Muscle layer of colon (tissue), 2 donors: ENCODE data around the gene BMP5.

Experiments
- H3K27ac ChIP-seq: one replicate; pipeline ENCODE4 v1.7.0; 2013; ENCODE audit warnings: low read depth, mild to moderate bottlenecking, low read length, moderate library complexity
- H3K27me3 ChIP-seq, 2 donors: one replicate each; pipeline ENCODE4 v1.7.0; 2013; ENCODE audit warnings: low read length in 2 of 2, mild to moderate bottlenecking in 2 of 2; ENCODE audit not compliant: insufficient read depth in 2 of 2, control insufficient read depth in 1 of 2
- H3K36me3 ChIP-seq: one replicate; pipeline ENCODE4 v1.7.0; 2013; ENCODE audit warnings: mild to moderate bottlenecking, low read length; ENCODE audit not compliant: insufficient read depth
- H3K4me1 ChIP-seq: one replicate; pipeline ENCODE4 v1.7.0; 2013; ENCODE audit warnings: mild to moderate bottlenecking, low read length; ENCODE audit not compliant: insufficient read depth
- H3K4me3 ChIP-seq, 2 donors: one replicate each; pipeline ENCODE4 v1.7.0; 2013; ENCODE audit warnings: low read length in 2 of 2, low read depth in 1 of 2, mild to moderate bottlenecking in 1 of 2, moderate library complexity in 1 of 2
- H3K9ac ChIP-seq: one replicate; pipeline ENCODE4 v1.7.0; 2013; ENCODE audit warnings: low read length
- H3K9me3 ChIP-seq: one replicate; pipeline ENCODE4 v1.7.0; 2013; ENCODE audit warnings: mild to moderate bottlenecking, low read length
- donor health status: abdominal sarcoma.
- donor health status: Adenocarcinoma of cecum.

The BMP5 gene

GRCh38 chr6:55869674-55870073 lies 5.7 kb downstream of the BMP5 start:
- Histone ChIP-seq H3K9ac (no peak overlapping the region), H3K36me3 (no peaks in the 10 kb centered on the region), H3K4me1 (peaks cover 10% of the 10 kb centered on the region), H3K9me3 (no peaks in the 10 kb centered on the region), H3K27me3 (no peaks in the 10 kb centered on the region), H3K4me3 (no peak overlapping the region), H3K27ac (no peak overlapping the region)

- peaks cover 10% of the 10 kb centered on the region for H3K4me1 ChIP-seq
- no peaks in the 10 kb centered on the region for H3K9me3 ChIP-seq
- no peak overlapping the region for H3K27ac ChIP-seq
- H3K4me3 ChIP-seq, result no peak overlapping the region
- H3K27me3 ChIP-seq, result no peaks in the 10 kb centered on the region
- H3K36me3 ChIP-seq, result no peaks in the 10 kb centered on the region
- no peak overlapping the region for H3K9ac ChIP-seq
These were observed 6.5 kb downstream of the BMP5 start for GRCh38 chr6:55868771-55869479.

- Histone ChIP-seq H3K27me3 (no peaks in the 10 kb centered on the region), H3K9ac (no peak overlapping the region), H3K27ac (no peak overlapping the region), H3K4me3 (no peak overlapping the region), H3K4me1 (peaks cover 10% of the 10 kb centered on the region), H3K36me3 (no peaks in the 10 kb centered on the region), H3K9me3 (no peaks in the 10 kb centered on the region)
These were observed 7.2 kb downstream of the BMP5 start for GRCh38 chr6:55868176-55868575.

GRCh38 chr6:55866128-55866527 lies 9.3 kb downstream of the BMP5 start:
- Histone ChIP-seq H3K27me3 (no peaks in the 10 kb centered on the region), H3K9ac (no peak overlapping the region), H3K4me1 (peaks cover 10% of the 10 kb centered on the region), H3K27ac (no peak overlapping the region), H3K4me3 (no peak overlapping the region), H3K36me3 (no peaks in the 10 kb centered on the region), H3K9me3 (no peaks in the 10 kb centered on the region)

- no peak overlapping the region for H3K9ac ChIP-seq
- H3K27me3 ChIP-seq, result no peaks in the 10 kb centered on the region
- no peaks in the 10 kb centered on the region for H3K9me3 ChIP-seq
- no peaks in the 10 kb centered on the region for H3K36me3 ChIP-seq
- H3K4me1 ChIP-seq, result peaks cover 8% of the 10 kb centered on the region
- H3K27ac ChIP-seq, result no peak overlapping the region
- no peak overlapping the region for H3K4me3 ChIP-seq
These were observed 22.1 kb downstream of the BMP5 start for GRCh38 chr6:55853008-55854001.

- no peaks in the 10 kb centered on the region for H3K27me3 ChIP-seq
- H3K27ac ChIP-seq, result no peak overlapping the region
- no peaks in the 10 kb centered on the region for H3K36me3 ChIP-seq
- no peaks in the 10 kb centered on the region for H3K4me1 ChIP-seq
- H3K9me3 ChIP-seq, result no peaks in the 10 kb centered on the region
- H3K9ac ChIP-seq, result no peak overlapping the region
- H3K4me3 ChIP-seq, result no peak overlapping the region
These were observed 34.0 kb downstream of the BMP5 start for GRCh38 chr6:55841341-55841740.

- no peaks in the 10 kb centered on the region for H3K4me1 ChIP-seq
These were observed 36.3 kb downstream of the BMP5 start for GRCh38 chr6:55839080-55839479.

GRCh38 chr6:55836945-55837344 lies 38.4 kb downstream of the BMP5 start:
- Histone ChIP-seq H3K9me3 (no peaks in the 10 kb centered on the region), H3K27me3 (no peaks in the 10 kb centered on the region), H3K4me1 (no peaks in the 10 kb centered on the region), H3K36me3 (no peaks in the 10 kb centered on the region), H3K4me3 (no peak overlapping the region), H3K27ac (no peak overlapping the region), H3K9ac (no peak overlapping the region)

More at GRCh38 chr6:55839080-55839479, 36.3 kb downstream of the BMP5 start:
- Histone ChIP-seq H3K36me3 (no peaks in the 10 kb centered on the region), H3K27me3 (no peaks in the 10 kb centered on the region), H3K9ac (no peak overlapping the region), H3K9me3 (no peaks in the 10 kb centered on the region), H3K27ac (no peak overlapping the region), H3K4me3 (no peak overlapping the region)

- Histone ChIP-seq H3K9ac (no peak overlapping the region), H3K4me3 (no peak overlapping the region), H3K9me3 (no peaks in the 10 kb centered on the region), H3K27me3 (no peaks in the 10 kb centered on the region), H3K4me1 (no peaks in the 10 kb centered on the region), H3K36me3 (no peaks in the 10 kb centered on the region), H3K27ac (no peak overlapping the region)
These were observed 38.9 kb downstream of the BMP5 start for GRCh38 chr6:55836481-55836880.

GRCh38 chr6:55835220-55835619 lies 40.2 kb downstream of the BMP5 start:
- no peaks in the 10 kb centered on the region for H3K36me3 ChIP-seq
- no peak overlapping the region for H3K9ac ChIP-seq
- no peak overlapping the region for H3K4me3 ChIP-seq
- H3K4me1 ChIP-seq, result no peaks in the 10 kb centered on the region
- no peaks in the 10 kb centered on the region for H3K27me3 ChIP-seq
- no peak overlapping the region for H3K27ac ChIP-seq
- H3K9me3 ChIP-seq, result no peaks in the 10 kb centered on the region

GRCh38 chr6:55833284-55833683 lies 42.1 kb downstream of the BMP5 start:
- no peak overlapping the region for H3K4me3 ChIP-seq
- H3K27me3 ChIP-seq, result no peaks in the 10 kb centered on the region
- H3K36me3 ChIP-seq, result no peaks in the 10 kb centered on the region
- no peak overlapping the region for H3K9ac ChIP-seq
- H3K9me3 ChIP-seq, result no peaks in the 10 kb centered on the region
- no peaks in the 10 kb centered on the region for H3K4me1 ChIP-seq
- H3K27ac ChIP-seq, result no peak overlapping the region
